ENCODE data around the gene GHRL. TPM values are rescaled to one million over a fixed set of nuclear protein-coding genes. Genes with fewer than 3 reads are reported as not detected.

GHRL gene
- total RNA-seq, 4 donors from 2014 or later: 0.38 to 1.5 TPM; not detected in 2

DNA sequence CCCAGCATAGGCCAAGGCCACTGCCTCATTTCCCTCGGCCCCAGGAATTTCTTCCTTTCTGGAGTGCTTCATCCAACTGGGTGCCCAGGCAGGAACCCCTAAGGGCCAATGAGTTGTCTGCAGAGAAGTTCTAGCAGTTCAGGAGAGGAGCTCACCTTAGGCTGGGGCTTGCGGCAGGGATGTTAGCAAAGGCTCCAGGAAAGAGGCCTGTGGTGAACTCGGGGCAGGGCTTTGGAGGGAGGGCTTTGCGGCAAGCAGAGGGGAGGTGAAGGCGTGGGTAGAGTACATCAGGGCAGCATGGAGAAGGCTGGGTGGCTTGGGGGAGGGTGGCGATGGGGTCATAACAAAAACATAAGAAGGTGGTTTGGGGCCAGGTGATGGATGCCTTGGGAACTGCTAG, 1.1 kb downstream of the GHRL start:
- TF ChIP-seq CTCF (IDR thresholded peaks at IDR 0.05) (no peak), POLR2A (IDR thresholded peaks at IDR 0.05) (no peak)
- intact Hi-C loops (cut with DNase I): no loop called here
- H3K4me3 ChIP-seq: no peak overlapping the region
- 90 to 91% methylated on average over 5 to 6 of the region's 6 CpGs for WGBS, 2 donors
- no peak for DNase-seq
- no peaks in the 10 kb centered on the region for H3K9me3 ChIP-seq
- H3K4me1 ChIP-seq: peaks cover 0 to 12% (median 0%) of the 10 kb centered on the region in 3 donors
- H3K27ac ChIP-seq: no peak overlapping the region
- no peaks in the 10 kb centered on the region for H3K27me3 ChIP-seq
- H3K36me3 ChIP-seq: peaks cover 6 to 55% (median 8%) of the 10 kb centered on the region in 3 donors

GRCh38 chr3:10290481-10291176, 2.1 kb downstream of the GHRL start:
- intact Hi-C loops (cut with DNase I): no loop called here
- Histone ChIP-seq H3K36me3 (peaks cover 8 to 47% (median 8%) of the 10 kb centered on the region in 3 donors), H3K9me3 (no peaks in the 10 kb centered on the region), H3K4me1 (peaks cover 0 to 22% (median 0%) of the 10 kb centered on the region in 3 donors), H3K27ac (no peak overlapping the region), H3K27me3 (no peaks in the 10 kb centered on the region), H3K4me3 (no peak overlapping the region)
- WGBS, 2 donors: 82 to 84% methylated on average over 11 to 13 of the region's 18 CpGs
- TF ChIP-seq CTCF (IDR thresholded peaks at IDR 0.05) (no peak), POLR2A (IDR thresholded peaks at IDR 0.05) (no peak)
- DNase-seq: no peak

DNA sequence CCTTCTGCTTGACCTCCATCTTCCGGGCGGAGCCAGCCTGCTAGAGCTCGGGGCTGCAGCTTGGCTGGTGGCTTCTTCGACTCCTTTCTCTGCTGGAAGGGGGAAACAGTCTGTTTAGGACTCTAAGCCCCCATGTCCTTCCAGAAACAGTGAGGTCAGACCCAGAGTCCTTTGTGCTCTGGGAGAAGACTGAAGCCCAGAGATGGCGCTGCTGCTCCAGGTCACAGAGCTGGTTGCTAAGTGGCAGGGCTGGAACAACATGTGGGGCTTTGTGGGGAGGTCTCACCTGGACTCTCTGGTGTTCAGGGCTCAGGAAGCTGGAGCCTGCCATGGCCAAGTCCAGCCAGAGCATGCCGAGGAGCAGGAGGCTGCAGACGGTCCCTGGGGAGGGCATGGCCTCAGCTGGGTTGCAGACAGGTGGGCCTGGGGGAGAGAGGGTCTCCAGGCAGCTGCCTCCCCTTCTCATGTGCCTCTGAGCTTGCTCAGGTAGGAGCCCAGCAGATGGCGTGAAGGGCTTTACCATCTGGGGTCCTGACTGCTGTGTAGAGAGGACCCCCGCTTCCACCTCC, 2.9 kb downstream of the GHRL start:
- WGBS, 2 donors: 78% methylated on average over 3 of the region's 9 CpGs; no CpG with 5 or more reads in 1 of the 2 donors
- H3K27ac ChIP-seq: no peak overlapping the region
- H3K36me3 ChIP-seq: peaks cover 3 to 40% (median 8%) of the 10 kb centered on the region in 3 donors
- H3K9me3 ChIP-seq: no peaks in the 10 kb centered on the region
- no peak overlapping the region for H3K4me3 ChIP-seq
- no peak for DNase-seq
- TF ChIP-seq CTCF (IDR thresholded peaks at IDR 0.05) (no peak), POLR2A (IDR thresholded peaks at IDR 0.05) (no peak)
- peaks cover 0 to 29% (median 0%) of the 10 kb centered on the region in 3 donors for H3K4me1 ChIP-seq
- H3K27me3 ChIP-seq: no peaks in the 10 kb centered on the region
- intact Hi-C loops (cut with DNase I): no loop called here

DNA sequence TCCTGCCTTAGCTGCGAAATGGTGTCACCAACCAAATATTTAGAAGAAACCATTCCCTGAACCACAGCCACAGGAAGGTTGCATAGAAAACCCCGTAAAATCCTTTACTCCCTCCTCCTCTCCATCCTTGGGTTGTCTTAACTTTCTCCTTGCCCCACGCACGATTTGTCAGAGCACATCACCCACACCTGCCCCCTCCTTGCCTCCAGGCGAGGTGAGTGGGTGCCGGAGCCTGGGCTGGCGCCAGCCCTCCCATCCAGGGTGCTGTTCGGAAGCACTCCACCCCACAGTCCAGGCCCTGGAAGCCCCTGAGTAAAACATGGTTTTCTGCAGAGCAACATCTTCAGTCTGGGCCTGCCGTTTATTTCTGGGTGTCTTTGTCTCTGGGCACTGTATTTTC, 3.7 kb downstream of the GHRL start:
- TF ChIP-seq CTCF (IDR thresholded peaks at IDR 0.05) (no peak), POLR2A (IDR thresholded peaks at IDR 0.05) (no peak)
- no peaks in the 10 kb centered on the region for H3K9me3 ChIP-seq
- intact Hi-C loops (cut with DNase I): no loop called here
- WGBS, 2 donors: 66 to 75% methylated on average over 7 to 9 of the region's 9 CpGs
- H3K4me1 ChIP-seq: peaks cover 0 to 37% (median 0%) of the 10 kb centered on the region in 3 donors
- no peak for DNase-seq
- H3K36me3 ChIP-seq: peaks cover 3 to 40% (median 8%) of the 10 kb centered on the region in 3 donors
- H3K27me3 ChIP-seq: no peaks in the 10 kb centered on the region
- no peak overlapping the region for H3K4me3 ChIP-seq
- H3K27ac ChIP-seq: no peak overlapping the region

GRCh38 chr3:10288575-10288960, 4.2 kb downstream of the GHRL start:
- Histone ChIP-seq H3K9me3 (no peaks in the 10 kb centered on the region), H3K27me3 (no peaks in the 10 kb centered on the region), H3K4me3 (no peak overlapping the region), H3K27ac (no peak overlapping the region), H3K36me3 (peaks cover 3 to 40% (median 8%) of the 10 kb centered on the region in 3 donors), H3K4me1 (peaks cover 0 to 43% (median 3%) of the 10 kb centered on the region in 3 donors)
- WGBS, 2 donors: 86 to 97% methylated on average over 9 to 11 of the region's 11 CpGs
- intact Hi-C loops (cut with DNase I): no loop called here
- TF ChIP-seq CTCF (IDR thresholded peaks at IDR 0.05) (no peak), POLR2A (IDR thresholded peaks at IDR 0.05) (no peak)
- no peak for DNase-seq

All from esophagus squamous epithelium (tissue), 5 donors.